HEK293 (cell line): ENCODE data around the gene KIAA0232.
"Not testable (repeated sequence)": the region's sequence is repeated elsewhere in the genome, so short reads cannot be mapped to it uniquely, and the experiment has no call there.

ENCODE experiments used
- CTCF ChIA-PET: fragments of 350-600 bp; formaldehyde crosslinking; extraction: SDS; loops from one replicate; lab custom pipeline; 2021; ENCODE audit warnings: antibody characterized with exemption; lab: Yijun Ruan, JAX
- POLR2A ChIA-PET: fragments of 300-600 bp; formaldehyde crosslinking; extraction: SDS; loops from one replicate; lab custom pipeline; 2020; ENCODE audit warnings: antibody characterized with exemption, inconsistent platforms; lab: Yijun Ruan, JAX
- H3K27ac ChIP-seq: fragments of 200-500 bp; sonication (Bioruptor generic); 2 replicates; pipeline ENCODE4 v1.5.1; 2014; ENCODE audit warnings: low read depth, low read length, control low read depth, inconsistent platforms; ENCODE audit errors: extremely low read depth
- H3K36me3 ChIP-seq, 2 experiments: fragments of 200-500 bp in 1 of 2; sonication (Bioruptor generic) in 1 of 2; 1 replicate in 1 of 2; 2 replicates in 1 of 2; pipeline ENCODE4 v1.5.1; 2014 to 2017; ENCODE audit warnings: inconsistent platforms in 2 of 2, low read length in 2 of 2; ENCODE audit not compliant: control insufficient read depth in 2 of 2, insufficient read depth in 1 of 2
- H3K4me1 ChIP-seq: fragments of 200-500 bp; sonication (Bioruptor generic); 2 replicates; pipeline ENCODE4 v1.5.1; 2014; ENCODE audit warnings: mild to moderate bottlenecking, low read length, inconsistent platforms; ENCODE audit not compliant: control insufficient read depth, insufficient read depth
- H3K4me3 ChIP-seq: 2 replicates; pipeline ENCODE4 v1.5.1; 2011; ENCODE audit warnings: low read depth, mild to moderate bottlenecking, control low read depth, low read length, moderate library complexity
- H3K9me3 ChIP-seq: fragments of 200-500 bp; sonication (Bioruptor generic); 2 replicates; pipeline ENCODE4 v1.5.1; 2014; ENCODE audit warnings: low read depth, low read length, inconsistent platforms; ENCODE audit not compliant: control insufficient read depth, insufficient read depth
- GFI1B ChIP-seq: fragments of 450-650 bp; formaldehyde crosslinking; IDR thresholded peaks from 2 replicates; pipeline ENCODE4 v1.5.1; 2016; ENCODE audit warnings: missing biosample characterization, missing genetic modification characterization
- KLF7 ChIP-seq: fragments of 450-650 bp; formaldehyde crosslinking; IDR thresholded peaks from 2 replicates; pipeline ENCODE4 v1.5.1; 2016; ENCODE audit warnings: missing biosample characterization, missing genetic modification characterization, borderline replicate concordance
- OVOL3 ChIP-seq: fragments of 450-650 bp; formaldehyde crosslinking; IDR thresholded peaks from 2 replicates; pipeline ENCODE4 v1.5.1; 2016; ENCODE audit warnings: missing biosample characterization, missing genetic modification characterization
- SETDB1 ChIP-seq: IDR thresholded peaks from one replicate; pipeline ENCODE4 v1.6.1; 2017; ENCODE audit warnings: mild to moderate bottlenecking, low read length, moderate library complexity, mixed read lengths; ENCODE audit not compliant: insufficient read length
- ZNF10 ChIP-seq: fragments of 450-650 bp; formaldehyde crosslinking; IDR thresholded peaks from 2 replicates; pipeline ENCODE4 v1.5.1; 2017; ENCODE audit warnings: missing biosample characterization, missing genetic modification characterization
- ZNF157 ChIP-seq: fragments of 450-650 bp; formaldehyde crosslinking; IDR thresholded peaks from 2 replicates; pipeline ENCODE4 v1.5.1; 2016; ENCODE audit warnings: missing biosample characterization, missing genetic modification characterization
- ZNF416 ChIP-seq: fragments of 450-650 bp; formaldehyde crosslinking; IDR thresholded peaks from 2 replicates; pipeline ENCODE4 v1.5.1; 2016; ENCODE audit warnings: missing biosample characterization, missing genetic modification characterization
- TF ChIP-seq, protein P1 (sequence below): fragments of 450-650 bp; formaldehyde crosslinking; IDR thresholded peaks from 2 replicates; pipeline ENCODE4 v1.5.1; 2016; ENCODE audit warnings: missing biosample characterization, missing genetic modification characterization
- TF ChIP-seq, protein P2 (sequence below): fragments of 450-650 bp; formaldehyde crosslinking; IDR thresholded peaks from 2 replicates; pipeline ENCODE4 v1.5.1; 2016; ENCODE audit warnings: missing biosample characterization, missing genetic modification characterization, low read depth
- TF ChIP-seq, protein P3 (sequence below): fragments of 450-650 bp; formaldehyde crosslinking; IDR thresholded peaks from 2 replicates; pipeline ENCODE4 v1.5.1; 2017; ENCODE audit warnings: missing biosample characterization, missing genetic modification characterization
- TF ChIP-seq, protein P4 (sequence below): fragments of 450-650 bp; formaldehyde crosslinking; IDR thresholded peaks from 2 replicates; pipeline ENCODE4 v1.5.1; 2016; ENCODE audit warnings: missing biosample characterization, missing genetic modification characterization
- TF ChIP-seq, protein P5 (sequence below): fragments of 450-650 bp; formaldehyde crosslinking; IDR thresholded peaks from 2 replicates; pipeline ENCODE4 v1.5.1; 2016; ENCODE audit warnings: missing biosample characterization, missing genetic modification characterization

KIAA0232 gene

DNA sequence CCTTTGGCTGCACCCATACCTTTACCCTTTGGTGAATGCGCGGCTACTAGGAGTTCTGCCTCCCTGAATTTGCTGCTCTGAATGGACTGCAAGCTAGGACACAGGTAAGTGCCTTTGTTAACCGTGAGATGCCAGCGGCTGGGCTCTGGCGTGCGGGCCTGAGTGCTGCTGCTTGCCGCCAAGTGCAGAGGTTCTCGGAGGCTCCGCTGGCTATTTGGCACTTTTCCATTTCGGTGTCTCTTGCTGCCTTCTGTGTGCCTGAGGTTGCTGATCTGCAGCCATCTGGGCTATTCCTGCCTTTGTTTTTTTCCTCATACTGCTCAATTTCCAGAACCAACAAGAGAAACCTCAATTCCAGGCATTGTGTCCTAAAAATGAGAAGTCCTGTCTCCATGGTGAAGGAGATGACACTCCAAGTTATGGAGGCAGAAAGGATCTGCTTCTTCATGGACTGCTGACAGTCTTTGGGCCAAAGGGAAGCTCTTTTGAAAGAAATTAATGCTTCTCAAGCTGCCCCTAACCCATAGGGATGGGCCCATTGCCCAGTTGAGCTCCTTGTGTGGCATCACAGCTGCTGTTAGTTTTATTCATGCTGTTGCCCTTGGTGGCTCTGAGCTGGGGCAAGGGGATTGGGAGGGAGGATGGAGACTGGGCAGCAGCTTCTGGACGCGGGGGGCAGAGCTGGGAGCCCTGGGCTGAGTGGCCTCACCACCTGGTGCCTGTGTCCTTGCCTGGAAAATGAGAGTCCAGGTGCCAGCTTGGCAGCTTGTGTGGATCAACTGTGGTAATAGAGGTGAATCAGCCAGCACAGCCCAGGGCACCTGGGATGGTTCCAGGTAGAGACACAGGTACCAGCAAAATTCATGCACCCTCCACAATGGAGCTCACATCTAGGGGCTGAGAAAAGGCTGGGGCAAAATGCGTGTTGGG is 123.3 kb downstream of the KIAA0232 start:
- H3K36me3 ChIP-seq: no peaks in the 10 kb centered on the region
- no peaks in the 10 kb centered on the region for H3K9me3 ChIP-seq
- TF ChIP-seq, protein P1, sequence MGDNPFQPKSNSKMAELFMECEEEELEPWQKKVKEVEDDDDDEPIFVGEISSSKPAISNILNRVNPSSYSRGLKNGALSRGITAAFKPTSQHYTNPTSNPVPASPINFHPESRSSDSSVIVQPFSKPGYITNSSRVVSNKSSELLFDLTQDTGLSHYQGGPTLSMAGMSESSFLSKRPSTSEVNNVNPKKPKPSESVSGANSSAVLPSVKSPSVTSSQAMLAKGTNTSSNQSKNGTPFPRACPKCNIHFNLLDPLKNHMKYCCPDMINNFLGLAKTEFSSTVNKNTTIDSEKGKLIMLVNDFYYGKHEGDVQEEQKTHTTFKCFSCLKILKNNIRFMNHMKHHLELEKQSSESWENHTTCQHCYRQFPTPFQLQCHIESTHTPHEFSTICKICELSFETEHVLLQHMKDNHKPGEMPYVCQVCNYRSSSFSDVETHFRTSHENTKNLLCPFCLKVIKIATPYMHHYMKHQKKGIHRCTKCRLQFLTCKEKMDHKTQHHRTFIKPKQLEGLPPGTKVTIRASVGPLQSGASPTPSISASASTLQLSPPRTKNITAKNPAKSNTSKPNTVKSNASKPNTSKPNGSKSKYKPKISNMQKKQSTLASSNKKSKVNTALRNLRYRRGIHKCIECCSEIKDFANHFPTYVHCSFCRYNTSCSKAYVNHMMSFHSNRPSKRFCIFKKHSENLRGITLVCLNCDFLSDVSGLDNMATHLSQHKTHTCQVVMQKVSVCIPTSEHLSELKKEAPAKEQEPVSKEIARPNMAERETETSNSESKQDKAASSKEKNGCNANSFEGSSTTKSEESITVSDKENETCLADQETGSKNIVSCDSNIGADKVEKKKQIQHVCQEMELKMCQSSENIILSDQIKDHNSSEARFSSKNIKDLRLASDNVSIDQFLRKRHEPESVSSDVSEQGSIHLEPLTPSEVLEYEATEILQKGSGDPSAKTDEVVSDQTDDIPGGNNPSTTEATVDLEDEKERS (tag by site-specific recombination): no peak
- TF ChIP-seq ZNF10 (no peak), KLF7 (tag by site-specific recombination) (no peak), ZNF416 (tag by site-specific recombination) (no peak), GFI1B (tag by site-specific recombination) (no peak), SETDB1 (no peak), ZNF157 (no peak), OVOL3 (no peak)
- TF ChIP-seq, protein P2, sequence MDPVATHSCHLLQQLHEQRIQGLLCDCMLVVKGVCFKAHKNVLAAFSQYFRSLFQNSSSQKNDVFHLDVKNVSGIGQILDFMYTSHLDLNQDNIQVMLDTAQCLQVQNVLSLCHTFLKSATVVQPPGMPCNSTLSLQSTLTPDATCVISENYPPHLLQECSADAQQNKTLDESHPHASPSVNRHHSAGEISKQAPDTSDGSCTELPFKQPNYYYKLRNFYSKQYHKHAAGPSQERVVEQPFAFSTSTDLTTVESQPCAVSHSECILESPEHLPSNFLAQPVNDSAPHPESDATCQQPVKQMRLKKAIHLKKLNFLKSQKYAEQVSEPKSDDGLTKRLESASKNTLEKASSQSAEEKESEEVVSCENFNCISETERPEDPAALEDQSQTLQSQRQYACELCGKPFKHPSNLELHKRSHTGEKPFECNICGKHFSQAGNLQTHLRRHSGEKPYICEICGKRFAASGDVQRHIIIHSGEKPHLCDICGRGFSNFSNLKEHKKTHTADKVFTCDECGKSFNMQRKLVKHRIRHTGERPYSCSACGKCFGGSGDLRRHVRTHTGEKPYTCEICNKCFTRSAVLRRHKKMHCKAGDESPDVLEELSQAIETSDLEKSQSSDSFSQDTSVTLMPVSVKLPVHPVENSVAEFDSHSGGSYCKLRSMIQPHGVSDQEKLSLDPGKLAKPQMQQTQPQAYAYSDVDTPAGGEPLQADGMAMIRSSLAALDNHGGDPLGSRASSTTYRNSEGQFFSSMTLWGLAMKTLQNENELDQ (tag by site-specific recombination): no peak
- TF ChIP-seq, protein P3, sequence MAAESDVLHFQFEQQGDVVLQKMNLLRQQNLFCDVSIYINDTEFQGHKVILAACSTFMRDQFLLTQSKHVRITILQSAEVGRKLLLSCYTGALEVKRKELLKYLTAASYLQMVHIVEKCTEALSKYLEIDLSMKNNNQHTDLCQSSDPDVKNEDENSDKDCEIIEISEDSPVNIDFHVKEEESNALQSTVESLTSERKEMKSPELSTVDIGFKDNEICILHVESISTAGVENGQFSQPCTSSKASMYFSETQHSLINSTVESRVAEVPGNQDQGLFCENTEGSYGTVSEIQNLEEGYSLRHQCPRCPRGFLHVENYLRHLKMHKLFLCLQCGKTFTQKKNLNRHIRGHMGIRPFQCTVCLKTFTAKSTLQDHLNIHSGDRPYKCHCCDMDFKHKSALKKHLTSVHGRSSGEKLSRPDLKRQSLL (tag by site-specific recombination): no peak
- TF ChIP-seq, protein P4, sequence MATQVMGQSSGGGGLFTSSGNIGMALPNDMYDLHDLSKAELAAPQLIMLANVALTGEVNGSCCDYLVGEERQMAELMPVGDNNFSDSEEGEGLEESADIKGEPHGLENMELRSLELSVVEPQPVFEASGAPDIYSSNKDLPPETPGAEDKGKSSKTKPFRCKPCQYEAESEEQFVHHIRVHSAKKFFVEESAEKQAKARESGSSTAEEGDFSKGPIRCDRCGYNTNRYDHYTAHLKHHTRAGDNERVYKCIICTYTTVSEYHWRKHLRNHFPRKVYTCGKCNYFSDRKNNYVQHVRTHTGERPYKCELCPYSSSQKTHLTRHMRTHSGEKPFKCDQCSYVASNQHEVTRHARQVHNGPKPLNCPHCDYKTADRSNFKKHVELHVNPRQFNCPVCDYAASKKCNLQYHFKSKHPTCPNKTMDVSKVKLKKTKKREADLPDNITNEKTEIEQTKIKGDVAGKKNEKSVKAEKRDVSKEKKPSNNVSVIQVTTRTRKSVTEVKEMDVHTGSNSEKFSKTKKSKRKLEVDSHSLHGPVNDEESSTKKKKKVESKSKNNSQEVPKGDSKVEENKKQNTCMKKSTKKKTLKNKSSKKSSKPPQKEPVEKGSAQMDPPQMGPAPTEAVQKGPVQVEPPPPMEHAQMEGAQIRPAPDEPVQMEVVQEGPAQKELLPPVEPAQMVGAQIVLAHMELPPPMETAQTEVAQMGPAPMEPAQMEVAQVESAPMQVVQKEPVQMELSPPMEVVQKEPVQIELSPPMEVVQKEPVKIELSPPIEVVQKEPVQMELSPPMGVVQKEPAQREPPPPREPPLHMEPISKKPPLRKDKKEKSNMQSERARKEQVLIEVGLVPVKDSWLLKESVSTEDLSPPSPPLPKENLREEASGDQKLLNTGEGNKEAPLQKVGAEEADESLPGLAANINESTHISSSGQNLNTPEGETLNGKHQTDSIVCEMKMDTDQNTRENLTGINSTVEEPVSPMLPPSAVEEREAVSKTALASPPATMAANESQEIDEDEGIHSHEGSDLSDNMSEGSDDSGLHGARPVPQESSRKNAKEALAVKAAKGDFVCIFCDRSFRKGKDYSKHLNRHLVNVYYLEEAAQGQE (tag by site-specific recombination): no peak
- TF ChIP-seq, protein P5, sequence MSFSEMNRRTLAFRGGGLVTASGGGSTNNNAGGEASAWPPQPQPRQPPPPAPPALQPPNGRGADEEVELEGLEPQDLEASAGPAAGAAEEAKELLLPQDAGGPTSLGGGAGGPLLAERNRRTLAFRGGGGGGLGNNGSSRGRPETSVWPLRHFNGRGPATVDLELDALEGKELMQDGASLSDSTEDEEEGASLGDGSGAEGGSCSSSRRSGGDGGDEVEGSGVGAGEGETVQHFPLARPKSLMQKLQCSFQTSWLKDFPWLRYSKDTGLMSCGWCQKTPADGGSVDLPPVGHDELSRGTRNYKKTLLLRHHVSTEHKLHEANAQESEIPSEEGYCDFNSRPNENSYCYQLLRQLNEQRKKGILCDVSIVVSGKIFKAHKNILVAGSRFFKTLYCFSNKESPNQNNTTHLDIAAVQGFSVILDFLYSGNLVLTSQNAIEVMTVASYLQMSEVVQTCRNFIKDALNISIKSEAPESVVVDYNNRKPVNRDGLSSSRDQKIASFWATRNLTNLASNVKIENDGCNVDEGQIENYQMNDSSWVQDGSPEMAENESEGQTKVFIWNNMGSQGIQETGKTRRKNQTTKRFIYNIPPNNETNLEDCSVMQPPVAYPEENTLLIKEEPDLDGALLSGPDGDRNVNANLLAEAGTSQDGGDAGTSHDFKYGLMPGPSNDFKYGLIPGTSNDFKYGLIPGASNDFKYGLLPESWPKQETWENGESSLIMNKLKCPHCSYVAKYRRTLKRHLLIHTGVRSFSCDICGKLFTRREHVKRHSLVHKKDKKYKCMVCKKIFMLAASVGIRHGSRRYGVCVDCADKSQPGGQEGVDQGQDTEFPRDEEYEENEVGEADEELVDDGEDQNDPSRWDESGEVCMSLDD (tag by site-specific recombination): no peak
- ChIA-PET CTCF (interaction anchor here (0.6 to 1.4 kb wide), 4 partner anchors 23 to 165 kb away, joined by 3 to 6 read pairs (median 4); no protein-coding TSS in a partner anchor), POLR2A (interaction anchor here (0.8 kb wide), 1 partner anchor 10 kb away, joined by 6 read pairs; no protein-coding TSS in a partner anchor)
- no peak overlapping the region for H3K4me3 ChIP-seq
- H3K27ac ChIP-seq: no peak overlapping the region
- no peaks in the 10 kb centered on the region for H3K4me1 ChIP-seq

DNA sequence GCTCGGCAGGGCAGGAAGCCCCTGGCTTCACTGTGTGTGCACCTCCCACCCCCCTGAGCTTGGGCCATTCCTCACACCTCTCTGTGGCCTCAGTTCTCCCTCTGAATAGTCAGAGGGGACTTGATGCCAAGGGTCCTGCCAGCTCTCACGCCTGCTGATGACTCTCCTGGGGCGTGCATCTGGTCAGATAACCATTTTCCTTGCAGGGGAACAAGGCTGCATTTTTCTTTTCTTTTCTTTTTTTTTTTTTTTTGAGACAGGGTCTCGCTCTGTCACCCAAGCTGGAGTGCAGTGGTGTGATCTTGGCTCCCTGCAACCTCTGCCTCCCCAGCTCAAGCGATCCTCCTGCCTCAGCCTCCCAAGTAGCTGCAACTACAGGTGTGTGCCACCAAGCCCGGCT is 124.0 kb downstream of the KIAA0232 start:
- H3K4me3 ChIP-seq, H3K36me3 ChIP-seq, H3K27ac ChIP-seq, H3K4me1 ChIP-seq, H3K9me3 ChIP-seq: not testable (repeated sequence)
- ChIA-PET CTCF (interaction anchor here (0.6 to 1.4 kb wide), 2 partner anchors 68 to 165 kb away, joined by 4 to 6 read pairs; no protein-coding TSS in a partner anchor), POLR2A (interaction anchor here (0.8 kb wide), 1 partner anchor 9 kb away, joined by 6 read pairs; no protein-coding TSS in a partner anchor)
